ENCODE measurements around the gene GPC6.

GRCh38 chr13:93653776-93654175 lies 427.2 kb downstream of the GPC6 start:
- TF ChIP-seq ARID4B (CRISPR knock-in tag; IDR thresholded peaks at IDR 0.05) (no peak), KAT2B (IDR thresholded peaks at IDR 0.05; ENCODE audit: low read depth, low read length) (no peak), CTCF (IDR thresholded peaks at IDR 0.05 in 2 of 3, conservative IDR thresholded peaks at IDR 0.05 in 1 of 3; ENCODE audit: insufficient read depth in 2 of 3, low read depth in 1 of 3, low read length in 3 of 3) (no peak), TEAD4 (IDR thresholded peaks at IDR 0.05; ENCODE audit: low read length) (no peak), TEAD4 (CRISPR knock-in tag; IDR thresholded peaks at IDR 0.05; ENCODE audit: borderline replicate concordance) (no peak), FIP1L1 (IDR thresholded peaks at IDR 0.05; ENCODE audit: low read depth, low read length, poor library complexity, severe bottlenecking) (no peak), ZNF407 (IDR thresholded peaks at IDR 0.05; ENCODE audit: low read depth) (no peak), PHF20 (IDR thresholded peaks at IDR 0.05; ENCODE audit: partially characterized antibody) (no peak), CEBPZ (IDR thresholded peaks at IDR 0.05; ENCODE audit: borderline replicate concordance, low read depth, low read length) (no peak)
